Loucy (cell line): Measurements from ENCODE around the gene C1QTNF5.

Experiments
- H2AFZ ChIP-seq: fragments of 200-600 bp; sonication (generic); 2 replicates; pipeline ENCODE4 v1.6.0; 2016; ENCODE audit warnings: antibody characterized with exemption, mild to moderate bottlenecking, low read length, moderate library complexity
- H3F3A ChIP-seq: fragments of 200-600 bp; 2 replicates; pipeline ENCODE4 v1.6.0; 2016; ENCODE audit warnings: antibody characterized with exemption, low read depth, mild to moderate bottlenecking
- H3K27me3 ChIP-seq: fragments of 200-600 bp; sonication (generic); 2 replicates; pipeline ENCODE4 v1.6.1; 2014; ENCODE audit warnings: low read length, mild to moderate bottlenecking; ENCODE audit not compliant: insufficient read depth, poor library complexity, severe bottlenecking
- H3K36me3 ChIP-seq: fragments of 200-600 bp; sonication (generic); 2 replicates; pipeline ENCODE4 v1.6.1; 2016; ENCODE audit warnings: low read length; ENCODE audit not compliant: insufficient read depth
- H3K4me1 ChIP-seq: fragments of 200-600 bp; sonication (generic); 2 replicates; pipeline ENCODE4 v1.5.1; 2014; ENCODE audit warnings: low read length, mild to moderate bottlenecking; ENCODE audit not compliant: insufficient read depth, poor library complexity, severe bottlenecking
- H3K4me2 ChIP-seq: fragments of 200-600 bp; sonication (generic); 2 replicates; pipeline ENCODE4 v1.6.0; 2014; ENCODE audit warnings: antibody characterized with exemption, low read length, low read depth, mild to moderate bottlenecking; ENCODE audit not compliant: poor library complexity, severe bottlenecking
- H3K4me3 ChIP-seq: fragments of 200-600 bp; sonication (generic); 2 replicates; pipeline ENCODE4 v1.5.1; 2014; ENCODE audit warnings: low read length, mild to moderate bottlenecking, mixed read lengths; ENCODE audit not compliant: poor library complexity, severe bottlenecking
- H3K79me2 ChIP-seq: fragments of 200-600 bp; sonication (generic); 2 replicates; pipeline ENCODE4 v1.6.1; 2014; ENCODE audit warnings: low read length; ENCODE audit not compliant: insufficient read depth
- H3K9ac ChIP-seq: fragments of 200-600 bp; sonication (generic); 2 replicates; pipeline ENCODE4 v1.6.0; 2014; ENCODE audit warnings: mild to moderate bottlenecking, low read depth, low read length, moderate library complexity; ENCODE audit not compliant: poor library complexity, severe bottlenecking
- H3K9me2 ChIP-seq: fragments of 200-600 bp; sonication (generic); replicated peaks from 2 replicates; pipeline ENCODE4 v1.6.1; 2016; ENCODE audit warnings: low read depth, low read length, mixed read lengths
- H3K9me3 ChIP-seq: fragments of 200-600 bp; sonication (generic); 2 replicates; pipeline ENCODE4 v1.6.1; 2014; ENCODE audit warnings: mild to moderate bottlenecking, antibody characterized with exemption, low read length, low read depth; ENCODE audit not compliant: insufficient read depth
- H4K20me1 ChIP-seq: fragments of 200-600 bp; sonication (generic); 2 replicates; pipeline ENCODE4 v1.6.0; 2014; ENCODE audit warnings: antibody characterized with exemption, low read length, mild to moderate bottlenecking; ENCODE audit not compliant: insufficient read depth, poor library complexity, severe bottlenecking
- EZH2phosphoT487 ChIP-seq: fragments of 200-600 bp; IDR thresholded peaks from 2 replicates; pipeline ENCODE4 v1.6.1; 2018; ENCODE audit warnings: antibody characterized with exemption, mild to moderate bottlenecking, moderate library complexity, borderline replicate concordance
- TF ChIP-seq, protein P1 (sequence below): fragments of 200-600 bp; sonication (generic); conservative IDR thresholded peaks from 2 replicates; pipeline ENCODE4 v1.5.1; 2014; ENCODE audit warnings: mild to moderate bottlenecking, antibody characterized with exemption, low read length

C1QTNF5 gene

DNA sequence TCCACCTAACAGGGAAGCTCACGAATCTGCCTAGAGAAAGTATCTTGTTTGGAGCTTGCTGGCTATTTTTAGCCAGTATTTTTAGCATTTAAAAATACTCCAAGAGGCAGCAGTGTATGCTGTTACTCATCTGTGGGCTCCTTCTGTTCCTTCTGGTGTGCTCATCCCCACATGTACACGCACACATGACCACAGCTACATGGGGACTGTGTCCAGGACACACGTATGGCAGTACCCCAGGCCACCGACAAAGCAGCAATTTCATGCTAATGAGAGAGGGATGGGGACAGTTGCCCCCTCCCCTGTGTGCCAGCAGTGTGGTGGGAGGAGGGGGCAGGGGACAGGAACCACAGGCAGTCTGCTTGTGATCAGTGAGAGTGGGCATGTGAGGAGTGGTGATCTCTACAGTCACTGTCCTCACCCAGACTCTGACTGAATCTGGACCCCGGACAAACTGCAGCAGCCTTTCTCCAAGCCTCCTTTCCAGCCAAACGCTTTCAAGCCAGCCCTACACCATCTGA lies 24.4 kb upstream of the C1QTNF5 start:
- H4K20me1 ChIP-seq = no peaks in the 10 kb centered on the region
- TF ChIP-seq, protein P1, sequence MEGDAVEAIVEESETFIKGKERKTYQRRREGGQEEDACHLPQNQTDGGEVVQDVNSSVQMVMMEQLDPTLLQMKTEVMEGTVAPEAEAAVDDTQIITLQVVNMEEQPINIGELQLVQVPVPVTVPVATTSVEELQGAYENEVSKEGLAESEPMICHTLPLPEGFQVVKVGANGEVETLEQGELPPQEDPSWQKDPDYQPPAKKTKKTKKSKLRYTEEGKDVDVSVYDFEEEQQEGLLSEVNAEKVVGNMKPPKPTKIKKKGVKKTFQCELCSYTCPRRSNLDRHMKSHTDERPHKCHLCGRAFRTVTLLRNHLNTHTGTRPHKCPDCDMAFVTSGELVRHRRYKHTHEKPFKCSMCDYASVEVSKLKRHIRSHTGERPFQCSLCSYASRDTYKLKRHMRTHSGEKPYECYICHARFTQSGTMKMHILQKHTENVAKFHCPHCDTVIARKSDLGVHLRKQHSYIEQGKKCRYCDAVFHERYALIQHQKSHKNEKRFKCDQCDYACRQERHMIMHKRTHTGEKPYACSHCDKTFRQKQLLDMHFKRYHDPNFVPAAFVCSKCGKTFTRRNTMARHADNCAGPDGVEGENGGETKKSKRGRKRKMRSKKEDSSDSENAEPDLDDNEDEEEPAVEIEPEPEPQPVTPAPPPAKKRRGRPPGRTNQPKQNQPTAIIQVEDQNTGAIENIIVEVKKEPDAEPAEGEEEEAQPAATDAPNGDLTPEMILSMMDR = no peak
- no peak for TF ChIP-seq EZH2phosphoT487
- H2AFZ ChIP-seq = no peak overlapping the region
- no peaks in the 10 kb centered on the region for H3F3A ChIP-seq
- no peaks in the 10 kb centered on the region for H3K79me2 ChIP-seq
- no peak overlapping the region for H3K9ac ChIP-seq
- no peak overlapping the region for H3K4me2 ChIP-seq
- no peaks in the 10 kb centered on the region for H3K36me3 ChIP-seq
- no peak overlapping the region for H3K4me3 ChIP-seq
- no peaks in the 10 kb centered on the region for H3K9me3 ChIP-seq
- no peaks in the 10 kb centered on the region for H3K27me3 ChIP-seq
- H3K9me2 ChIP-seq = no peaks in the 10 kb centered on the region
- H3K4me1 ChIP-seq = peaks cover 1% of the 10 kb centered on the region

DNA sequence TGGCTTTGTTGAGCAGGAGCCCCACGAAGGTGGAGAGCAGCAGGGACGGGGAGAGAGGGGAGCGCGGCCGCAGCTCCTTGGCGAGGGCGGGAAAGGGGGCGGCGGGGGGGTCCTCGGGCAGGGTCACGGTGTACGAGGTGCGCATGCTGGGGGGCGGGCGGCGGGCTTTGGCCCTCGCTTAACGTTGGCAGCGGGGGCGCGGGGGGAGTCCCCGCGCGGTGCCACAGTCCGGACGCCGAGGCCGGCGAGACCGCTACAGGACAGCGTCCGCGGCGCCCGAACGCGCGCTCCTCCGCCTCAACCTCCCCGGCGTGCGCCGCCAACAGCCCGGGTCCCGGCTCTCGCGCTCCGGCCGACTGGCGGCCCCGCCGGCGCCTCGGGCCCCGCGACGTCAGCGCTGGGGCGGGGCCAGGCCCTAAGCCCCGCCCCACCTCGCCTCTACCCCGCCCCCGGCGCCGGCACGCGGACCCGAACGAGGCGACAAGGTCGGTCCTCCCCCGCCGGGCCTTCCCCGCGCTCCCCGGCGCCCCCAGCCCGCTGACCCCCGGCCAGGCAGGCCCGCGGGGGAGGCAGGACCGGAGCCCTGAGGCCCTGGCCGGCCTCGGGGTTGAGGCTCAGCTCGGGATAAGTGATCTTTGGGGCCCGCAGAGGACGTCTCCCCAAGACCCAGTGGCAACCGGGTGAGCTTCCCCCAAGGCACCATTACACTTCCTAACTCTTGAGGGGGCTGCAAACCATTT lies 23.3 kb upstream of the C1QTNF5 start:
- Histone ChIP-seq H4K20me1 (no peaks in the 10 kb centered on the region), H3K4me3 (no peak overlapping the region), H3K27me3 (no peaks in the 10 kb centered on the region), H3K36me3 (no peaks in the 10 kb centered on the region), H2AFZ (no peak overlapping the region), H3F3A (no peaks in the 10 kb centered on the region), H3K4me1 (peaks cover 10% of the 10 kb centered on the region), H3K9ac (no peak overlapping the region), H3K9me3 (no peaks in the 10 kb centered on the region), H3K9me2 (no peaks in the 10 kb centered on the region), H3K79me2 (no peaks in the 10 kb centered on the region), H3K4me2 (no peak overlapping the region)
- TF ChIP-seq, protein P1 = no peak
- no peak for TF ChIP-seq EZH2phosphoT487

GRCh38 chr11:119363081-119363850 lies 22.6 kb upstream of the C1QTNF5 start:
- H4K20me1 ChIP-seq = no peaks in the 10 kb centered on the region
- H3K4me2 ChIP-seq = no peak overlapping the region
- no peaks in the 10 kb centered on the region for H3K9me2 ChIP-seq
- no peak overlapping the region for H3K9ac ChIP-seq
- no peaks in the 10 kb centered on the region for H3K36me3 ChIP-seq
- TF ChIP-seq, protein P1 = no peak
- no peak for TF ChIP-seq EZH2phosphoT487
- no peaks in the 10 kb centered on the region for H3K79me2 ChIP-seq
- H3K4me1 ChIP-seq = peaks cover 10% of the 10 kb centered on the region
- no peaks in the 10 kb centered on the region for H3K27me3 ChIP-seq
- H2AFZ ChIP-seq = no peak overlapping the region
- H3F3A ChIP-seq = no peaks in the 10 kb centered on the region
- no peak overlapping the region for H3K4me3 ChIP-seq
- no peaks in the 10 kb centered on the region for H3K9me3 ChIP-seq
